H1 (cell line): Measurements from ENCODE around the gene CTLA4. TPM values are rescaled to one million over a fixed set of nuclear protein-coding genes. Genes with fewer than 3 reads are reported as not detected.

Experiments
- GTF2F1 ChIP-seq: IDR thresholded peaks from 2 replicates; pipeline ENCODE4 v1.6.1; 2012; ENCODE audit warnings: low read depth, low read length, improper control_type of control experiment, borderline replicate concordance
- JUN ChIP-seq: IDR thresholded peaks from 2 replicates; pipeline ENCODE4 v1.6.1; 2011; ENCODE audit warnings: low read depth, mild to moderate bottlenecking, improper control_type of control experiment, low read length
- NANOG ChIP-seq: IDR thresholded peaks from 2 replicates; pipeline ENCODE4 v1.6.1; 2011; ENCODE audit warnings: low read length, low read depth, mild to moderate bottlenecking, inconsistent platforms; ENCODE audit not compliant: insufficient read depth, poor library complexity, severe bottlenecking
- RBBP5 ChIP-seq: IDR thresholded peaks from 2 replicates; pipeline ENCODE4 v1.7.1; 2012; ENCODE audit warnings: low read depth, mild to moderate bottlenecking, inconsistent platforms, low read length, moderate library complexity, borderline replicate concordance
- SAP30 ChIP-seq: fragments of 300-600 bp; sonication (generic); IDR thresholded peaks from 2 replicates; pipeline ENCODE4 v1.7.1; 2012; ENCODE audit warnings: low read length, moderate library complexity, mild to moderate bottlenecking, inconsistent platforms; ENCODE audit not compliant: insufficient read depth, insufficient replicate concordance
- SIRT6 ChIP-seq: IDR thresholded peaks from one replicate; pipeline ENCODE4 v1.7.1; 2012; ENCODE audit warnings: low read length, inconsistent platforms
- polyA plus RNA-seq, 7 experiments: library from polyadenylated mRNA; depleted of rRNA in 3 of 7; stranded (reverse) in 5 of 7; unstranded in 2 of 7; fragments of >200 nt in 5 of 7; fragments of 200-250 nt in 2 of 7; gene quantifications; 1 replicate in 5 of 7; 2 replicates in 1 of 7; 4 replicates in 1 of 7; pipeline versions ENCODE4 v1.2.1 to v1.2.3, GENCODE V29; 2011 to 2013; ENCODE audit warnings: missing spikeins in 2 of 7, mixed read lengths in 2 of 7
- total RNA-seq: library from RNA; stranded (reverse); fragmentation: NEBNext Ultra II Directional; extraction: Animal tissue kit (Norgen Biotek cat#: 25700); gene quantifications from 2 replicates; pipeline ENCODE4 v1.2.1, GENCODE V29; 2021

Gene CTLA4
- total and polyA plus RNA-seq, 2 of the 8 experiments (the other 6 are each of a cell fraction or from before 2014, with no cell fraction given), result not detected

- TF ChIP-seq SAP30, result no peak
- no peak for TF ChIP-seq RBBP5
- no peak for TF ChIP-seq SIRT6
- no peak for TF ChIP-seq JUN
- TF ChIP-seq GTF2F1, result no peak
- no peak for TF ChIP-seq NANOG
Observed at GRCh38 chr2:203835892-203836800, 31.4 kb upstream of the CTLA4 start (continued).
